HCT116 (cell line): ENCODE measurements around the gene FRMD3. TPM values are rescaled to one million over a fixed set of nuclear protein-coding genes. Genes with fewer than 3 reads are reported as not detected.

Experiments
- ATAC-seq: fragments of 200-7000 bp; cut with Tn5 transposase; 2 replicates; pipeline ENCODE4 v1.9.1; 2020; ENCODE audit warnings: mild to moderate bottlenecking, moderate library complexity
- BruUV-seq: library from RNA; stranded (reverse); fragments of 400-500 nt; replicated peaks from 2 replicates; lab custom pipeline; 2021; lab: Mats Ljungman, UMichigan
- CTCF ChIA-PET: fragments of 300-600 bp; sonication (Branson Sonifier 250); formaldehyde crosslinking; loops from one replicate; lab custom pipeline; 2021; ENCODE audit warnings: antibody characterized with exemption; lab: Charles Lee
- POLR2A ChIA-PET: fragments of 300-600, 350-600 bp; sonication (Branson Sonifier 250); formaldehyde crosslinking; loops from one replicate; lab custom pipeline; 2021; ENCODE audit warnings: antibody characterized with exemption; lab: Charles Lee
- RAD21 ChIA-PET, 2 experiments: fragments of 300-600 bp; sonication (Branson Sonifier 250); formaldehyde crosslinking; loops; one replicate each; lab custom pipeline; 2023; ENCODE audit warnings: low total read pairs in 2 of 2; ENCODE audit not compliant: uncharacterized antibody in 2 of 2, unreplicated experiment in 2 of 2, low non-redundant PET in 1 of 2; lab: Charles Lee
- DNase-seq: peaks from one replicate; pipeline ENCODE4 v3.0.0-alpha.2; 2010; ENCODE audit warnings: low read depth, low spot score
- H2AFZ ChIP-seq: fragments of 200-600 bp; shearing (Covaris generic), sonication (generic); 2 replicates; pipeline ENCODE4 v1.6.1; 2017; ENCODE audit warnings: low read depth, mixed run types, mixed read lengths, antibody characterized with exemption, low read length; ENCODE audit not compliant: poor library complexity, severe bottlenecking
- H3K27ac ChIP-seq: 2 replicates; pipeline ENCODE4 v1.5.1; 2012; ENCODE audit warnings: low read depth, low read length
- H3K27me3 ChIP-seq: fragments of 200-600 bp; sonication (generic); 2 replicates; pipeline ENCODE4 v1.6.1; 2016; ENCODE audit warnings: mixed run types, low read length, mixed read lengths; ENCODE audit not compliant: insufficient read depth
- H3K36me3 ChIP-seq, 2 experiments: fragments of 200-500 bp in 1 of 2; fragments of 200-600 bp in 1 of 2; sonication (Bioruptor generic) in 1 of 2; sonication (generic) in 1 of 2; 2 replicates each; pipeline versions ENCODE4 v1.5.1 to v1.6.1; 2014 to 2016; ENCODE audit warnings: low read length in 2 of 2, inconsistent platforms in 1 of 2, mixed read lengths in 1 of 2, mixed run types in 1 of 2; ENCODE audit not compliant: insufficient read depth in 2 of 2, control insufficient read depth in 1 of 2
- H3K4me1 ChIP-seq, 2 experiments: fragments of 200-600 bp in 1 of 2; sonication (generic) in 1 of 2; 2 replicates each; pipeline versions ENCODE4 v1.5.1 to v1.6.1; 2012 to 2017; ENCODE audit warnings: low read length in 2 of 2, inconsistent platforms in 1 of 2, mild to moderate bottlenecking in 1 of 2, mixed read lengths in 1 of 2, mixed run types in 1 of 2, moderate library complexity in 1 of 2; ENCODE audit not compliant: insufficient read depth in 2 of 2, control insufficient read depth in 1 of 2
- H3K4me2 ChIP-seq: fragments of 200-600 bp; sonication (generic); 2 replicates; pipeline ENCODE4 v1.6.1; 2017; ENCODE audit warnings: mixed run types, low read length, mixed read lengths
- H3K4me3 ChIP-seq, 2 experiments: fragments of 200-600 bp in 1 of 2; sonication (generic) in 1 of 2; replicated peaks in 1 of 2; 2 replicates each; pipeline ENCODE4 v1.5.1; 2011 to 2016; ENCODE audit warnings: low read length in 2 of 2, control low read depth in 1 of 2, low read depth in 1 of 2, mild to moderate bottlenecking in 1 of 2, mixed read lengths in 1 of 2, mixed run types in 1 of 2
- H3K79me2 ChIP-seq: fragments of 200-600 bp; sonication (generic); 2 replicates; pipeline ENCODE4 v1.6.1; 2017; ENCODE audit warnings: mild to moderate bottlenecking, mixed run types, low read length, moderate library complexity, mixed read lengths; ENCODE audit not compliant: insufficient read depth
- H3K9ac ChIP-seq: fragments of 200-600 bp; sonication (generic); 2 replicates; pipeline ENCODE4 v1.6.1; 2016; ENCODE audit warnings: low read length, mixed read lengths
- H3K9me2 ChIP-seq: fragments of 200-600 bp; sonication (generic), shearing (Covaris generic); 2 replicates; pipeline ENCODE4 v1.6.1; 2017; ENCODE audit warnings: mixed run types, mild to moderate bottlenecking, moderate library complexity; ENCODE audit not compliant: insufficient read depth
- H3K9me3 ChIP-seq, 2 experiments: fragments of 200-500 bp in 1 of 2; fragments of 200-600 bp in 1 of 2; sonication (Bioruptor generic) in 1 of 2; sonication (generic) in 1 of 2; 2 replicates each; pipeline ENCODE4 v1.6.1; 2014 to 2017; ENCODE audit warnings: low read length in 2 of 2, mixed read lengths in 2 of 2, inconsistent platforms in 1 of 2, low read depth in 1 of 2, mild to moderate bottlenecking in 1 of 2, mixed run types in 1 of 2, moderate library complexity in 1 of 2; ENCODE audit not compliant: control insufficient read depth in 1 of 2, insufficient read depth in 1 of 2
- H4K20me1 ChIP-seq: fragments of 200-600 bp; sonication (generic), shearing (Covaris generic); 2 replicates; pipeline ENCODE4 v1.6.1; 2017; ENCODE audit warnings: mixed run types, mild to moderate bottlenecking, moderate library complexity; ENCODE audit not compliant: insufficient read depth
- CEBPB ChIP-seq: IDR thresholded peaks from 2 replicates; pipeline ENCODE4 v1.6.1; 2012; ENCODE audit warnings: low read depth
- EGR1 ChIP-seq: IDR thresholded peaks from 2 replicates; pipeline ENCODE4 v1.6.1; 2012; ENCODE audit warnings: low read depth
- ELF1 ChIP-seq: IDR thresholded peaks from 2 replicates; pipeline ENCODE4 v1.6.1; 2012; ENCODE audit warnings: low read depth, borderline replicate concordance
- EZH2 ChIP-seq: fragments of 200-600 bp; sonication (generic); IDR thresholded peaks from 2 replicates; pipeline ENCODE4 v1.6.1; 2017; ENCODE audit warnings: antibody characterized with exemption, mixed run types
- EZH2phosphoT487 ChIP-seq: fragments of 200-600 bp; IDR thresholded peaks from 2 replicates; pipeline ENCODE4 v1.6.1; 2018; ENCODE audit warnings: antibody characterized with exemption, borderline replicate concordance
- FOSL1 ChIP-seq: IDR thresholded peaks from 2 replicates; pipeline ENCODE4 v1.6.1; 2012; ENCODE audit warnings: low read depth
- JUND ChIP-seq: IDR thresholded peaks from 2 replicates; pipeline ENCODE4 v1.6.1; 2012
- POLR2A ChIP-seq: IDR thresholded peaks from 2 replicates; pipeline ENCODE4 v1.7.0; 2011; ENCODE audit warnings: borderline replicate concordance; ENCODE audit not compliant: insufficient read depth, insufficient read length; ENCODE audit errors: extremely low read depth
- POLR2AphosphoS5 ChIP-seq: IDR thresholded peaks from 2 replicates; pipeline ENCODE4 v1.6.1; 2011; ENCODE audit warnings: mild to moderate bottlenecking, low read depth, low read length, moderate library complexity
- RAD21 ChIP-seq: IDR thresholded peaks from 2 replicates; pipeline ENCODE4 v1.6.1; 2012; ENCODE audit warnings: low read depth, mild to moderate bottlenecking
- SRF ChIP-seq: IDR thresholded peaks from 2 replicates; pipeline ENCODE4 v1.6.1; 2012; ENCODE audit warnings: low read depth
- TCF7L2 ChIP-seq: IDR thresholded peaks from 2 replicates; pipeline ENCODE4 v1.7.0; 2011; ENCODE audit warnings: borderline replicate concordance, inconsistent platforms; ENCODE audit not compliant: insufficient read depth, insufficient read length; ENCODE audit errors: extremely low read depth
- YY1 ChIP-seq: IDR thresholded peaks from 2 replicates; pipeline ENCODE4 v1.6.1; 2011; ENCODE audit warnings: low read length, low read depth, moderate library complexity, mild to moderate bottlenecking; ENCODE audit not compliant: insufficient replicate concordance; ENCODE audit errors: extremely low read depth
- intact Hi-C: fragments of 100-400 bp; cut with micrococcal nuclease; formaldehyde crosslinking; loops from 2 replicates; pipeline ENCODE4 v1.10.0; 2022
- total RNA-seq: library from RNA; stranded (reverse); gene quantifications from one replicate; pipeline ENCODE4 v1.2.1, GENCODE V29; 2021; ENCODE audit not compliant: unreplicated experiment
- TF ChIP-seq, protein P1 (sequence below): IDR thresholded peaks from 2 replicates; pipeline ENCODE4 v1.6.1; 2012
- TF ChIP-seq, protein P2 (sequence below): IDR thresholded peaks from 2 replicates; pipeline ENCODE4 v1.6.1; 2011; ENCODE audit warnings: mild to moderate bottlenecking, low read length, moderate library complexity; ENCODE audit not compliant: insufficient replicate concordance; ENCODE audit errors: extremely low read depth
- TF ChIP-seq, protein P3 (sequence below), 3 experiments: fragments of 200-600 bp in 1 of 3; sonication (generic) in 1 of 3; IDR thresholded peaks in 2 of 3; conservative IDR thresholded peaks in 1 of 3; 2 replicates each; pipeline ENCODE4 v1.5.1; 2012 to 2017; ENCODE audit warnings: low read depth in 2 of 3, low read length in 2 of 3, antibody characterized with exemption in 1 of 3, borderline replicate concordance in 1 of 3, control low read depth in 1 of 3, mild to moderate bottlenecking in 1 of 3, mixed read lengths in 1 of 3, mixed run types in 1 of 3, moderate library complexity in 1 of 3; ENCODE audit not compliant: insufficient read depth in 1 of 3
- TF ChIP-seq, protein P4 (sequence below): IDR thresholded peaks from 2 replicates; pipeline ENCODE4 v1.6.1; 2012

The FRMD3 gene
- total RNA-seq, 1 experiment from 2014 or later: 0.89 TPM

DNA sequence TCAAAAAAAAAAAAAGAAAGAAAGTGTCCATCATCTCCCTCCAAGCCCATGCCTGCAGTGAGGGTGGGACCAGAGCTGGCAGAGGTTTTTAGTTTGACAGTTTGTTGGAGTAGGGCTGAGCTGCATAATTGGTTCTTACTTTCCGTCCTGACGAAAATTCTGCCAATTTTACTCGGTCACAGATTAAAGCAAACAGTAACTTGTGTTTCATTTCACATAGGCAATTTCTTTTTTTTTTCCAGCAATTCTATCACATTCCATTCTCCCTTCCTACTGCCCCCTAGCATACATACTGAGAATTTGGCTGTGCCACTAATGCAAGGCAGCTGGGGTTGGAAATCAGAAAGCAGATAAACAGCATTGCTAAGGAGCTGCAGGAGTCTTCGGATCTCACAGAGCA lies 132.4 kb downstream of the FRMD3 start:
- RAD21 ChIA-PET: no interaction called here
- CTCF ChIA-PET: no interaction called here
- Histone ChIP-seq H3K9me3 (no peaks in the 10 kb centered on the region), H3K79me2 (no peaks in the 10 kb centered on the region), H3K36me3 (no peaks in the 10 kb centered on the region), H3K4me2 (no peak overlapping the region), H2AFZ (no peak overlapping the region), H3K27me3 (no peaks in the 10 kb centered on the region), H3K9me2 (no peaks in the 10 kb centered on the region), H3K9ac (no peak overlapping the region), H3K4me1 (no peaks in the 10 kb centered on the region), H4K20me1 (no peaks in the 10 kb centered on the region), H3K27ac (no peak overlapping the region), H3K4me3 (no peak overlapping the region)
- BruUV-seq: no TSS peak
- intact Hi-C loops: no loop called here
- no peak for TF ChIP-seq SRF
- TF ChIP-seq FOSL1: no peak
- ATAC-seq: no peak
- DNase-seq: no peak
- POLR2A ChIA-PET: no interaction called here

DNA sequence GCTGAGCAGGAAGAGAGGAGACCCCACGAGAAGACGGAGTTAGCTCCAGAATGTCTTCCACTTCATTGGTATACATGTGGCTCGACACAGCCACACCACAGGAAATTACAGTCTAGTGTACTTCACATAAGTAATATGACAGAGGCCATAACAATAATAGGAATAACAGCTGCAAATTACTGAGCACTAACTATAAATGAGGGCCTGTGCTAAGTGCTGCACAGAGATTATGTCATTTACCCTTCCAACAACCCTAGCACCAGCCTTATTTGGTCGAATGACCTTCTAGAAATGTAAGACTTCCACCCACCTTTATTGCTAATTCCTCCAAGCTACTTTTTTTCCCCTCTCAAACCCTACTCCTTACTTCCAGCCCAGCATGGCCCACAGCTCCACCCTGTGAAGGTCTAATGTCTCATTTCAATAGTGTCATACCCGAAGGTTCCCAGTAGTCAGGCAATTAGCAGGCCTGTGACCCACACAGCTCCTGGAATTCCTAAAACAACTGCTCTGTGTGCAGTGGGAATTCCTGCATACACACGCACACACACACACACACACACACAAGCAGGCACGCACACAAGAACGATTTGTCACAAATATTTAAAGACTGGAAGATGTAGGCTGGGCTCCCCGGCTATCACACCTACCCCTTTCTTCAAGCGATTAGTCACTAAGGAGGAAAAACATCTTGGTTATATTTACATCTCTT lies 134.5 kb downstream of the FRMD3 start:
- no peaks in the 10 kb centered on the region for H3K36me3 ChIP-seq
- no peaks in the 10 kb centered on the region for H4K20me1 ChIP-seq
- H2AFZ ChIP-seq: no peak overlapping the region
- no peak overlapping the region for H3K9ac ChIP-seq
- H3K27ac ChIP-seq: no peak overlapping the region
- no peaks in the 10 kb centered on the region for H3K27me3 ChIP-seq
- H3K4me1 ChIP-seq: no peaks in the 10 kb centered on the region
- no peaks in the 10 kb centered on the region for H3K9me2 ChIP-seq
- H3K4me2 ChIP-seq: no peak overlapping the region
- no peaks in the 10 kb centered on the region for H3K79me2 ChIP-seq
- H3K4me3 ChIP-seq: no peak overlapping the region
- ATAC-seq (no peak), DNase-seq (no peak)
- BruUV-seq: no TSS peak
- intact Hi-C loops: no loop called here
- ChIA-PET POLR2A (no interaction called here), CTCF (no interaction called here), RAD21 (no interaction called here)
- no peaks in the 10 kb centered on the region for H3K9me3 ChIP-seq
- no peak for TF ChIP-seq YY1
- no peak for TF ChIP-seq EZH2phosphoT487
- no peak for TF ChIP-seq EZH2
- TF ChIP-seq POLR2A: no peak
- TF ChIP-seq, protein P1, sequence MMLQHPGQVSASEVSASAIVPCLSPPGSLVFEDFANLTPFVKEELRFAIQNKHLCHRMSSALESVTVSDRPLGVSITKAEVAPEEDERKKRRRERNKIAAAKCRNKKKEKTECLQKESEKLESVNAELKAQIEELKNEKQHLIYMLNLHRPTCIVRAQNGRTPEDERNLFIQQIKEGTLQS: no peak
- no peak for TF ChIP-seq CEBPB
- TF ChIP-seq TCF7L2: no peak
- no peak for TF ChIP-seq JUND
- TF ChIP-seq EGR1: no peak
- TF ChIP-seq, protein P2, sequence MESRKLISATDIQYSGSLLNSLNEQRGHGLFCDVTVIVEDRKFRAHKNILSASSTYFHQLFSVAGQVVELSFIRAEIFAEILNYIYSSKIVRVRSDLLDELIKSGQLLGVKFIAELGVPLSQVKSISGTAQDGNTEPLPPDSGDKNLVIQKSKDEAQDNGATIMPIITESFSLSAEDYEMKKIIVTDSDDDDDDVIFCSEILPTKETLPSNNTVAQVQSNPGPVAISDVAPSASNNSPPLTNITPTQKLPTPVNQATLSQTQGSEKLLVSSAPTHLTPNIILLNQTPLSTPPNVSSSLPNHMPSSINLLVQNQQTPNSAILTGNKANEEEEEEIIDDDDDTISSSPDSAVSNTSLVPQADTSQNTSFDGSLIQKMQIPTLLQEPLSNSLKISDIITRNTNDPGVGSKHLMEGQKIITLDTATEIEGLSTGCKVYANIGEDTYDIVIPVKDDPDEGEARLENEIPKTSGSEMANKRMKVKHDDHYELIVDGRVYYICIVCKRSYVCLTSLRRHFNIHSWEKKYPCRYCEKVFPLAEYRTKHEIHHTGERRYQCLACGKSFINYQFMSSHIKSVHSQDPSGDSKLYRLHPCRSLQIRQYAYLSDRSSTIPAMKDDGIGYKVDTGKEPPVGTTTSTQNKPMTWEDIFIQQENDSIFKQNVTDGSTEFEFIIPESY: no peak
- no peak for TF ChIP-seq ELF1
- TF ChIP-seq, protein P3, sequence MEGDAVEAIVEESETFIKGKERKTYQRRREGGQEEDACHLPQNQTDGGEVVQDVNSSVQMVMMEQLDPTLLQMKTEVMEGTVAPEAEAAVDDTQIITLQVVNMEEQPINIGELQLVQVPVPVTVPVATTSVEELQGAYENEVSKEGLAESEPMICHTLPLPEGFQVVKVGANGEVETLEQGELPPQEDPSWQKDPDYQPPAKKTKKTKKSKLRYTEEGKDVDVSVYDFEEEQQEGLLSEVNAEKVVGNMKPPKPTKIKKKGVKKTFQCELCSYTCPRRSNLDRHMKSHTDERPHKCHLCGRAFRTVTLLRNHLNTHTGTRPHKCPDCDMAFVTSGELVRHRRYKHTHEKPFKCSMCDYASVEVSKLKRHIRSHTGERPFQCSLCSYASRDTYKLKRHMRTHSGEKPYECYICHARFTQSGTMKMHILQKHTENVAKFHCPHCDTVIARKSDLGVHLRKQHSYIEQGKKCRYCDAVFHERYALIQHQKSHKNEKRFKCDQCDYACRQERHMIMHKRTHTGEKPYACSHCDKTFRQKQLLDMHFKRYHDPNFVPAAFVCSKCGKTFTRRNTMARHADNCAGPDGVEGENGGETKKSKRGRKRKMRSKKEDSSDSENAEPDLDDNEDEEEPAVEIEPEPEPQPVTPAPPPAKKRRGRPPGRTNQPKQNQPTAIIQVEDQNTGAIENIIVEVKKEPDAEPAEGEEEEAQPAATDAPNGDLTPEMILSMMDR (IDR thresholded peaks at IDR 0.05 in 2 of 3, conservative IDR thresholded peaks at IDR 0.05 in 1 of 3; ENCODE audit: borderline replicate concordance in 1 of 3, insufficient read depth in 1 of 3, low read depth in 2 of 3, low read length in 2 of 3): no peak
- TF ChIP-seq, protein P4, sequence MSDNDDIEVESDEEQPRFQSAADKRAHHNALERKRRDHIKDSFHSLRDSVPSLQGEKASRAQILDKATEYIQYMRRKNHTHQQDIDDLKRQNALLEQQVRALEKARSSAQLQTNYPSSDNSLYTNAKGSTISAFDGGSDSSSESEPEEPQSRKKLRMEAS: no peak
- TF ChIP-seq POLR2AphosphoS5: no peak
- TF ChIP-seq RAD21: no peak
